DND-41 (cell line): Measurements from ENCODE around the gene ST8SIA4.

ENCODE experiments used
- ATAC-seq: fragments of 200-7000 bp; cut with Tn5 transposase; 3 replicates; pipeline ENCODE4 v1.9.1; 2021; ENCODE audit warnings: low read depth; ENCODE audit not compliant: insufficient read depth
- DNase-seq: peaks from one replicate; pipeline ENCODE4 v3.0.0-alpha.2; 2020
- H2AFZ ChIP-seq: 2 replicates; pipeline ENCODE4 v1.6.0; 2012; ENCODE audit warnings: low read depth, low read length
- H3K27ac ChIP-seq: 2 replicates; pipeline ENCODE4 v1.5.1; 2012; ENCODE audit warnings: low read length, inconsistent platforms
- H3K27me3 ChIP-seq: fragments of 200-600 bp; sonication (generic); 2 replicates; pipeline ENCODE4 v1.6.0; 2012; ENCODE audit warnings: low read length, mild to moderate bottlenecking, inconsistent platforms; ENCODE audit not compliant: insufficient read depth, poor library complexity
- H3K36me3 ChIP-seq: 2 replicates; pipeline ENCODE4 v1.5.1; 2012; ENCODE audit warnings: low read length, inconsistent platforms; ENCODE audit not compliant: insufficient read depth
- H3K4me1 ChIP-seq: 2 replicates; pipeline ENCODE4 v1.5.1; 2012; ENCODE audit warnings: mild to moderate bottlenecking, low read length; ENCODE audit not compliant: insufficient read depth
- H3K4me2 ChIP-seq: 2 replicates; pipeline ENCODE4 v1.6.0; 2012; ENCODE audit warnings: mild to moderate bottlenecking, moderate library complexity, low read length, inconsistent platforms; ENCODE audit not compliant: insufficient read depth
- H3K4me3 ChIP-seq, 2 experiments: fragments of 200-600 bp in 1 of 2; shearing (Covaris generic) in 1 of 2; 2 replicates each; pipeline ENCODE4 v1.5.1; 2012 to 2016; ENCODE audit warnings: inconsistent platforms in 2 of 2, low read length in 2 of 2, mild to moderate bottlenecking in 2 of 2, low read depth in 1 of 2, moderate library complexity in 1 of 2
- H3K79me2 ChIP-seq: 2 replicates; pipeline ENCODE4 v1.6.0; 2012; ENCODE audit warnings: low read length, inconsistent platforms; ENCODE audit not compliant: insufficient read depth
- H3K9ac ChIP-seq: 2 replicates; pipeline ENCODE4 v1.6.0; 2012; ENCODE audit warnings: low read depth, mild to moderate bottlenecking, inconsistent platforms, low read length, moderate library complexity
- H3K9me3 ChIP-seq: 2 replicates; pipeline ENCODE4 v1.5.1; 2012; ENCODE audit warnings: low read length, moderate library complexity, mild to moderate bottlenecking, inconsistent platforms; ENCODE audit not compliant: insufficient read depth, severe bottlenecking
- H4K20me1 ChIP-seq: 2 replicates; pipeline ENCODE4 v1.6.0; 2012; ENCODE audit warnings: low read length; ENCODE audit not compliant: insufficient read depth
- CTCF ChIP-seq: IDR thresholded peaks from 2 replicates; pipeline ENCODE4 v1.5.1; 2012; ENCODE audit warnings: borderline replicate concordance, low read length, moderate library complexity, mild to moderate bottlenecking; ENCODE audit not compliant: poor library complexity, severe bottlenecking; ENCODE audit errors: extremely low read depth
- EZH2 ChIP-seq: IDR thresholded peaks from 3 replicates; pipeline ENCODE4 v1.6.1; 2012; ENCODE audit warnings: borderline replicate concordance, low read depth, mild to moderate bottlenecking, moderate library complexity, low read length, inconsistent platforms; ENCODE audit not compliant: severe bottlenecking

Gene ST8SIA4

GRCh38 chr5:100903039-100903887 lies at the start of gene ST8SIA4:
TSS of gene ST8SIA4 (minus strand) at chr5:100903282. CDS start at chr5:100902955, 327 bp downstream.
- H3K79me2 ChIP-seq, result peaks cover 94% of the 10 kb centered on the region
- peak within 1 kb of the TSS; percentile 64 for H2AFZ ChIP-seq
- H4K20me1 ChIP-seq, result no peaks in the 10 kb centered on the region
- peak within 1 kb of the TSS; percentile 87 for H3K9ac ChIP-seq
- peaks cover 46% of the 10 kb centered on the region for H3K4me1 ChIP-seq
- peak within 1 kb of the TSS; percentile 47 to 61 for H3K4me3 ChIP-seq
- no peaks in the 10 kb centered on the region for H3K9me3 ChIP-seq
- peak; percentile 72 for ATAC-seq
- TF ChIP-seq CTCF (peak; percentile 9), EZH2 (no peak)
- H3K4me2 ChIP-seq, result peak within 1 kb of the TSS; percentile 71
- peaks cover 19% of the 10 kb centered on the region for H3K36me3 ChIP-seq
- H3K27ac ChIP-seq, result peak within 1 kb of the TSS; percentile 93
- DNase-seq, result peak; percentile 96
- H3K27me3 ChIP-seq, result no peaks in the 10 kb centered on the region

- Histone ChIP-seq H3K4me2 (no peak overlapping the region), H3K9ac (no peak overlapping the region), H3K27ac (no peak overlapping the region), H3K36me3 (no peaks in the 10 kb centered on the region), H2AFZ (no peak overlapping the region), H4K20me1 (no peaks in the 10 kb centered on the region), H3K79me2 (no peaks in the 10 kb centered on the region), H3K27me3 (no peaks in the 10 kb centered on the region), H3K4me3 (no peak overlapping the region), H3K9me3 (no peaks in the 10 kb centered on the region), H3K4me1 (no peaks in the 10 kb centered on the region)
- DNase-seq (no peak), ATAC-seq (no peak)
- no peak for TF ChIP-seq CTCF
- no peak for TF ChIP-seq EZH2
Measured at GRCh38 chr5:100950985-100951384, 47.9 kb upstream of the ST8SIA4 start.

- Histone ChIP-seq H3K4me3 (no peak overlapping the region), H3K27ac (no peak overlapping the region), H3K27me3 (no peaks in the 10 kb centered on the region), H3K4me1 (peaks cover 14% of the 10 kb centered on the region; the same call in 1 of the 2 replicates), H3K36me3 (peaks cover 10% of the 10 kb centered on the region; the same call in 1 of the 2 replicates), H3K4me2 (no peak overlapping the region), H3K79me2 (peaks cover 26% of the 10 kb centered on the region), H3K9me3 (no peaks in the 10 kb centered on the region), H4K20me1 (no peaks in the 10 kb centered on the region), H3K9ac (no peak overlapping the region), H2AFZ (no peak overlapping the region)
- DNase-seq (no peak), ATAC-seq (no peak)
- no peak for TF ChIP-seq EZH2
- TF ChIP-seq CTCF, result no peak
Measured at GRCh38 chr5:100913298-100913697, 10.2 kb upstream of the ST8SIA4 start.
